Stromal cell of bone marrow (primary cell): ENCODE data around the gene THAP7.
"Not testable (repeated sequence)": the region's sequence is repeated elsewhere in the genome, so short reads cannot be mapped to it uniquely, and the experiment has no call there.

Experiments
- DNase-seq: peaks from one replicate; pipeline ENCODE4 v3.0.0-alpha.2; 2012; ENCODE audit warnings: low read depth

The THAP7 gene, protein sequence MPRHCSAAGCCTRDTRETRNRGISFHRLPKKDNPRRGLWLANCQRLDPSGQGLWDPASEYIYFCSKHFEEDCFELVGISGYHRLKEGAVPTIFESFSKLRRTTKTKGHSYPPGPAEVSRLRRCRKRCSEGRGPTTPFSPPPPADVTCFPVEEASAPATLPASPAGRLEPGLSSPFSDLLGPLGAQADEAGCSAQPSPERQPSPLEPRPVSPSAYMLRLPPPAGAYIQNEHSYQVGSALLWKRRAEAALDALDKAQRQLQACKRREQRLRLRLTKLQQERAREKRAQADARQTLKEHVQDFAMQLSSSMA

DNA sequence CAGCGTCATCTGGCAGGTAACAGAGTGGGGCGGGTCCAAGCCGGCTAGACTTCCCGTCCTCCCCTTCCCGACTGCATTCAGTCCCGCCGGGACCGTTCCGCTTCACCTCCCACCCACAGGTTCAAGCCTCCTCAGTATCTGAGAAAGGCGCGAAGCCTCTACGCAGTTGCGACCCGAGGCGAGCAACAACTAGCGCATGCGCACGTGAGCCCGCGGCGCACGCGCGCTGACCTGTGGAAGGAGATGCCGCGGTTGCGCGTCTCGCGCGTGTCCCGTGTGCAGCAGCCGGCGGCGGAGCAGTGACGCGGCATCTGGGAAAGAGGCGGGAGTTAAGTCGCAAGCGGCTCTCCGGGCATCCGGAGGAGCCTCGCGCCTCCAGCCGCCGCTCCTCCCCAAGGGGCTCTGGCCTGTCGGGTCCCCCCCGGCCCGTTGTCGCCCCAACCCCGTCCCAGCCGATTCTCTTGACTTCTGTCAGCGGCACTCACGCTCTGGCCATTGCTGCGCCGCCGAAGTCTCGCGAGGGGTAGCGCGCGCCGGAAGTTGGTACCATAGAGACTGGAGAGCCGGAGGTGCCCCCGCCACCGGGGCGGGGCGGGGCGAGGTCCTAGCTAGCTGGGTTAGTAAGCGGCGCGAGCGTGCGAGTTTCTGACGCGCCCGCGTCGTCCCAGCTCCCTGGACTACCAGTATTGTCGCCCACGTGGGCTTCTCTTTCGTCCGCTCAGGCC, at the start of gene THAP7:
Gene THAP7 (minus strand): TSS at position 518 of the 725 bp plus-strand sequence. CDS start 207 bp downstream, at position 311.
- DNase-seq = peak; percentile 87

GRCh38 chr22:21051145-21051830, 49.4 kb upstream of the THAP7 start:
- DNase-seq = no peak

DNA sequence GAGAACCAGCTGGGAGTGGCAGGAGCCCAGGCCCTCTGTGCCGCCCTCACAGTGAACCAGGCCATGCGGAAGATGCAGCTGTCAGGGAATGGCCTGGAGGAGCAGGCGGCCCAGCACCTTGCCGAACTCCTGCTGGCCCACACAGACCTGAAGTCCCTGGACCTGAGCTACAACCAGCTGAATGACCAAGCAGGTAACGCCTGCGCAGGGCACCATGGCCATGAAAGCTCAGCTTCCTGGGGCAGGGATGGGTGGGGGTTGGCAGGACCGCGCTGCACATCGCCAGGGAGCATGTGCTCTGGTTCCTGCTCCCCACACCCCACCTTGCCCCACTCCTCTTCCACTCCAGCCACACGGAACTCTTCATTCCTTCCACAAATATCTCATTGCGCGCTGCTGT, 47.0 kb upstream of the THAP7 start:
- not testable (repeated sequence) for DNase-seq

DNA sequence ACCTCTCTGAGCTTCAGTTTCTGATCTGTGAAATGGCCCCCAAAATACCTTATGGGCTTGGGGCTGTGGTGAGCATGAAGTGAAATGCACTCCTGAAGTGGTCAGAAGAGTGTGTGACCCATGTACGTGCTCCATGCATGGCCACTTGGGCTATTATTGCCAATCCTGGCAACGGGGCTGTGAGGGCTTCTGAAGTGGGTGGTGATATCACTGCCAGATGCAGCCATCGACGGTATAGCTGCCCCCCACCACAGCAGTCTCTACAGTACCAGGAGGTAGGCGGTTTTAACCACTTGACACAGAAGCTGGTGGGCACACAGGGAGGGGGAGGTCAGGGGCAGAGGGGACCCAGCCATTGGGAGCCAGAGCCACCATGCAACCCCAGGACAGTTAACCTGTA, 46.5 kb upstream of the THAP7 start:
- DNase-seq = not testable (repeated sequence)

- DNase-seq = no peak
Measured at GRCh38 chr22:21047730-21048129, 45.8 kb upstream of the THAP7 start.

- no peak for DNase-seq
Measured at GRCh38 chr22:21047035-21047661, 45.2 kb upstream of the THAP7 start.

DNA sequence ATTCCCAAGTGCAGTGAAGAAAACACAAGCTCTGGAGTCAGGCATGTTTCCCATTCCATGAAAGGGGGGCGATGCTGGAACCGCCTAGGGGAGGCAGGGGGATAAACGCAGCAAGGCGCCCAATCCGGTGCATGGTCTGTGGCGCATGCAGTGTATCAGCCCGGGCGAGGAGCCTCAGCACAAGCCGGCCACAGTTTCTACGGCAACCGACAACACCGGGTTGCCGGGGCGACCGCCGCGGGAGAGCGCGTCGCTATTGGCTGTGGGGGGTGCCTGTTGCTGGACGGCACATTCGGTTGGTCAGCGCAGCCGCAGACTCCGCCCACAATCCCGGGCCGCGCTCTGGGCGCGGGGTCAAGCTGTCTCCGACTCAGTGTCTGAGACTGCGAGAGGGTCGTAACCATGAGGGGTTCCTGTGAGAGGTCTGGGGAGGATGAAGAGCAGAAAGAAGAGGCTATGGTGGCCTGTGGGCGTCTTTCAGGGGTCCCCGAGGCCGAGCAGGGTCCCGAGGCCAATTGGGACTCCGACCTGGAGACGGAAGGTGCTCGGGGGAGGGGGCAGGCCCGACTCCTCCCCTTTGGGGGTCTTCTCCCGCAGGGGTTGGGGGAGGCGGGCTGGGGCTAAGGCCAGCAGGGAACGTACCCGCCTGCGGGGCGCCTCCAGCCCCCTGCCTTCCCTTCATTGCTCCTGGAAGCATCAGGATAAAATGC, 43.8 kb upstream of the THAP7 start, which contains the start of gene LRRC74B:
Gene LRRC74B (plus strand): TSS at position 362 of the 710 bp plus-strand sequence. CDS start 41 bp downstream, at position 403.
- DNase-seq = peak; percentile 90

- DNase-seq = peak; percentile 70
Measured at GRCh38 chr22:21044931-21045584, 43.1 kb upstream of the THAP7 start.

- no peak for DNase-seq
Measured at GRCh38 chr22:21043860-21044535, 42.1 kb upstream of the THAP7 start.

GRCh38 chr22:21042978-21043859, 41.3 kb upstream of the THAP7 start:
- no peak for DNase-seq

DNA sequence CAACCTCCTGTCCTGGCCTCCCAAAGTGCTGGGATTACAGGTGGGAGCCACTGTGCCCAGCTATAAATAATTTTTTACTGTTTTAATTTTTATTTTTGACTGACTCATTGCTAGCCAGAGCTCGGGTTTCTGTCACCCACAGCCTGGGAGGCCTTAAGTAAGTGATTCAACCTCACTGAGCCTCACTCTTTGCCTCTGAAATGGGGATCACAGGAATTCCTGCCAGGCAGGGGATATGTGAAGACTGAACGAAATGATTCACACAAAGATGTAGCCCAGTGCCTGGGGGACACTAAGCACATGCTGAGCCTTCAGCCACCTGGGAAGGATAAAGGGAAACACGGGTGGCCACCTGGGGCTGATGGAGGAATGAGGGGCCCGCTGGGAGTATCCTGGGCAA, 40.0 kb upstream of the THAP7 start:
- DNase-seq = peak; percentile 44

DNA sequence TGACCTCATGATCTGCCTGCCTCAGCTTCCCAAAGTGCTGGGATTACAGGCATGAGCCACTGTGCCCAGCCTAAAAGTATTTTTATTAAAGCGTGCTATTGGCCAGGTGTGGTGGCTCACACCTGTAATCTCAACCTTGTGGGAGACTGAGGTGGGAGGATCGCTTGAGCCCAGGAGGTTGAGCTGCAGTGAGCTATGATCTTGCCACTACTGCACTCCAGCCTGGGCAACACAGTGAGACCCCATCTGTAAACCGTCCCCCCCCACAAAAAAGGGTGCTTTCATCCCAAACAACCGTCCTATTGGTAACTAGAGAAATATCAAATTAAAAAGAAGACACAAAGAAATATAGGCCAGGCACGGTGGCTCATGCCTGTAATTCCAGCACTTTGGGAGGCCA, 37.2 kb upstream of the THAP7 start:
- not testable (repeated sequence) for DNase-seq

DNA sequence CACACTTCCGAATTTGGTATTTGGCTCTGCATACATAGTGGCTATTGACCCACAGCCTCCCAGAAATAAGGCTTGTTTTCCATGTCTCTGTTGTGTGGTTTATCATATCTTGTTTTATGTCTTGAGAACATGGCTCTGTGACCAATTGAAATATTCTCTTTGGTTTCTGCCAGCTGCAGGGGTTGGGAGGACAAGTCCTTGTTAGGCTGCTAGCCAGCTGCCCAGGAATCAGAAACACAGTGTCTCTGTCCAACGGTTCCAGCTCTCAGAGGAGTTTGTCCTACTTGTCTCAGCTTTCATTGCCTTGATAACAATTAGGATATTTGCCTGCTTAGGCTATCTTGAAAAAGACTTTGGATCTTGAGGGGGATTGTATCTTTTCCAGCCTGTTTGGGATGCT, 36.5 kb upstream of the THAP7 start:
- DNase-seq = no peak

DNA sequence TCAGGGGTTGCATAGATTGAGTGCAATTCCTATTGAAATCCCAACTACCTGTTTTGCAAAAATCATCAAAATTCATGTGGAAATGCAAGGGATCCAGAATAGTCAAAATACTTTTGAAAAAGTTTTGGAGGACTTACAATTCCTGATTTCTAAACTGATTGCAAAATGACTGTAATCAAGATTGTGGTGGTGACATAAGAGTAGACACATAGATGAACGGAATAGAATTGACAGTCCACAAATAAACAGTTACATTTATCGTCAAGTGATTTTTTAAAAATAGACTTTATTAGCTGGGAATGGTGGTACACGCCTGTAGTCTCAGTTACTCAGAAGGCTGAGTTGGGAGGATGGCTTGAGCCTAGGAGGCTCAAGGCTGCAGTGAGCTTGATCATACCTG, 33.1 kb upstream of the THAP7 start:
- DNase-seq = no peak

- DNase-seq = no peak
Measured at GRCh38 chr22:21033895-21034294, 32.0 kb upstream of the THAP7 start.

DNA sequence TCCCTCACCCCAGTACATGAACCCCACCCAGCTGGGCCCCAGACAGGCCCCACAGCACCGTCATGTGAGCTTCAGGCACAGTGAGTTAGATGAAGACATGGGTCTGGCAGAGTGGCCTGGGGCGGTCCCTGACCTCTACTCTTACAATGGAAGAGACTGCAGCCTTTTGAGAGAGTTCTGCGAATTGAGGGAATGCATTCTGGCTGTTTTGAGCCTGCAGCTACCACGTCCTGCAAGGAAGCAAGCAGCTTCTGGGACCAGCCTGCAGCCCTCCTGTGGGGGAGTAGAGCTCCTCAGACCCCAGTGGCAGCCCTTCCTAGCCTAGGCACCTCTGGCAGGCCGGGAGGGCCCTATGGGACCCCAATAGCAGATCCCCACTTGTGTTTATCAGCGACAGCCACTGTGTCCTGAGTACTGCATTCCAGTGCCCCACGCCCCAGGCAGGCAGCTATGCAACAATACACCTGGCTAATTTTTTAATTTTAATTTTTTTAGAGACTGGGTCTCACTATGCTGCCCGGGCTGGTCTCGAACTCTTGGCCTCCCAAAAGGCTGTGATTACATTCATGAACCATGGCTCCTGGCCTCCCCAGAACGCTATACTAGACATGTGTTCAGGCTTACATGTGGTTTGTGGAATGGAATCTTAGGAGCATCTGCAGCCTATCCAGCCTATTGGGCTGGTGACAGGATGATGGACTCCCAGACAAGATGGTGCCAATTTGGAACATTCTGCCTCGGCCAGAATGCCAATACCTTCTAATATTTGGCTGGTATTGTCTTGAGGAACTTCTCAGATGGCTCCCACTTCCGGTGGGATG, 31.2 kb upstream of the THAP7 start:
- no peak for DNase-seq

DNA sequence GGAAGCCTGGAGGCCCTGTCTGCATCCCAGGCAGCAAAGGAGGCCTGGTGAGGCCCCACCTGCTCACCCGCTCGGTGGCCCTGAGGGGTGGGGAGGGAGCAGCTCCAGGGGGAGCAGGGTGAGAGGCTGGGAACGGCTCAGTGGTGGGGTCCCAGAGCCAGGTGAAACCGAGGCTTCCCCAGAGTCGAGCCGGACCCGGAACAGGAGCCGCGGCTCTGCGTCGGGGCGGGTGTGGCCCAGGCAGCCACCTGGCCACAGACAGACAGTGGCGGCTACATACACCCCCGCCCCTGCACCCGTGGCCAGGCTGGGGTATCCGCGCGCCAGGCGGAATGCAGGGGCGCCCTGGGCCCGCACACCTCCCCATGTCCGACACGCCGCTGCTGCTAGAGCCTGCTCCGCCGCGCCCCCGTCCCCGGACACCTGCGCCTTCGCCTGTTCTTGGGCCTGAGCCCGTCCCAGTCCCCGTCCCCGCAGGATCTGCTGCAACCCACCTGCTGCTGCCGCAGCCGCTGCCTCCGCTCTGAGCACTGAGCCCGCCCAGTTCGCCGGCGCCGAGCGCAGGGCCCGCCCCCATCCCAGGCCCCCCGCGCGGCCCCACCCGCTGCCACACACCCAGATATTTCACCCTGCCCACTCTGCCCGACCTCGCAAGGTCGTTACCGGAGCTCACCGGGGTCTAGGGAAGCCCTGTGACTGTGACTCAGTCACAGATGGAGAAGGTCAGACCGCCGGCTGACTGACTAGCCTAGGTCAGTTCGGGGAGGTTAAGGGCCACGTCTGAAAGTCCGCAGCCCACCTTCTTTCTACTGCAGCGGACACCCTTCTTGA, 30.3 kb upstream of the THAP7 start, which contains the start of gene SLC7A4:
Gene SLC7A4 (minus strand): TSS at position 525 of the 831 bp plus-strand sequence. CDS start 749 bp downstream, outside the sequence.
- no peak for DNase-seq
